Esophagus muscularis mucosa (tissue), 4 donors: ENCODE data around the gene SLC35G6. TPM values are rescaled to one million over a fixed set of nuclear protein-coding genes. Genes with fewer than 3 reads are reported as not detected.
A peak's percentile ranks its signal among the peaks of the same experiment; 100 is the strongest.

Experiments
- DNase-seq: peaks from one replicate; pipeline ENCODE4 v3.0.0-alpha.2; 2017; ENCODE audit errors: extremely low spot score
- H3K27ac ChIP-seq, 4 donors: fragments of 200-600 bp; sonication (generic); replicated peaks in 1 of 4; 1 replicate in 3 of 4; 2 replicates in 1 of 4; pipeline ENCODE4 v1.5.1; 2016 to 2019; ENCODE audit warnings: mild to moderate bottlenecking in 1 of 4
- H3K27me3 ChIP-seq, 4 donors: fragments of 200-600 bp; sonication (generic); one replicate each; pipeline versions ENCODE4 v1.5.1 to v1.6.0; 2016 to 2019
- H3K36me3 ChIP-seq, 4 donors: fragments of 200-600 bp; sonication (generic); one replicate each; pipeline ENCODE4 v1.5.1; 2016 to 2019
- H3K4me1 ChIP-seq, 4 donors: fragments of 200-600 bp; sonication (generic); one replicate each; pipeline ENCODE4 v1.5.1; 2016 to 2019
- H3K4me3 ChIP-seq, 4 donors: fragments of 200-600 bp; sonication (generic); 1 replicate in 2 of 4; 2 replicates in 2 of 4; pipeline ENCODE4 v1.5.1; 2016 to 2019; ENCODE audit warnings: mild to moderate bottlenecking in 4 of 4, moderate library complexity in 1 of 4
- H3K9me3 ChIP-seq, 4 donors: fragments of 200-600 bp; sonication (generic); 1 replicate in 3 of 4; 2 replicates in 1 of 4; pipeline ENCODE4 v1.5.1; 2016 to 2019
- CTCF ChIP-seq, 3 experiments: fragments of 200-600 bp in 2 of 3; fragments of 450-650 bp in 1 of 3; sonication (generic) in 2 of 3; IDR thresholded peaks; one replicate each; pipeline ENCODE4 v1.5.1; 2017 to 2019; ENCODE audit warnings: antibody characterized with exemption in 3 of 3, mild to moderate bottlenecking in 2 of 3, moderate library complexity in 1 of 3
- EP300 ChIP-seq: sonication (generic); formaldehyde crosslinking; IDR thresholded peaks from one replicate; pipeline ENCODE4 v1.6.1; 2017; ENCODE audit warnings: antibody characterized with exemption
- POLR2A ChIP-seq: fragments of 450-650 bp; IDR thresholded peaks from one replicate; pipeline ENCODE4 v1.6.1; 2017; ENCODE audit warnings: antibody characterized with exemption, moderate library complexity, mild to moderate bottlenecking, low read depth
- POLR2AphosphoS5 ChIP-seq, 2 donors: sonication (generic); formaldehyde crosslinking; IDR thresholded peaks; one replicate each; pipeline ENCODE4 v1.6.1; 2017; ENCODE audit warnings: antibody characterized with exemption in 2 of 2
- WGBS: methylation state at CpG from one replicate; pipeline ENCODE4 v1.1.5; 2018; 5-methylcytosine and 5-hydroxymethylcytosine counted together
- intact Hi-C: fragments of 100-400 bp; cut with DNase I; formaldehyde crosslinking; loops from one replicate; pipeline ENCODE4 v1.15.1; 2023
- total RNA-seq, 4 donors: library from RNA; depleted of rRNA; stranded (reverse); fragments of >200 nt; gene quantifications; one replicate each; pipeline versions ENCODE4 v1.1.0 to v1.2.1, GENCODE V29; 2016

SLC35G6 gene
- total RNA-seq, 4 donors from 2014 or later, result not detected

DNA sequence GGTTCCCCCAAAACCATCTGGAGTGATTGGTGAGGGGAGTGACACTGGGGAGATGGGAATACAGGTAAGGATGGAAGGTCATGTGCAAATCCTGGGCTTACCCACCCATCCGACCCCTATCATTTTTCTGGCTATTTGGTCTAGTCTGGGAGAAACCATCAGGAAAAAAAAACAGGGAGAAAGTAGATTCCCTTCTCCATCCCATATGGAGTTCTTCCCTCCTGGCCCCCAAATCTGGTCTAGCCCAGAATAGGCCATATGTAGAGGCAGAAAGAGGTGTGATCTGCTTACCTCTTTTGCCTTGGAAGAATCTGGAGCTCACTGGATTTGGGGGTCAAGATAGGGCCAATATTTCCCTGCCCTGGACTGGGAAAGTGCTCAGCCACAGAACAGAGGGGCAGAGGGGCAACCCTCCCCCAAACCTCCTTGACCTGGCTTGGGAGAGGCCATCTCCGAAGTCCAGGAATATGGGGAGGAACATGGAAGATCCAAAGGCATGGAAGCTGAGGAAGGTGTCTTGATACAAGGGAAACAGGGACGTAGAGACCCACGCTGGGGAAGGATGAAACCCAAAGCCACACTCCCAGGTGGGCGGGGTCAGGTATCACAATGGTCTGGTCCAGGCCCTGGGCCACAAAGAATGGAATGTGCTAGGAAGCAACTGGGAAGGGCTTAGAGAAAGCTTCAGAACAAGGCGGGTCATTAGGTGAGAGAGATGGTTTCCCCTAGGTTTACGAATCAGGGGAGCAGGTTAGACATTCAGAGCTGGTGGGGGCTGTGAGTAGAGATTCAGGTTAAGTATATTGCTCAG, 20.2 kb upstream of the SLC35G6 start:
- H3K4me3 ChIP-seq, result no peak overlapping the region
- H3K4me1 ChIP-seq, result peaks cover 12 to 28% (median 20%) of the 10 kb centered on the region in 4 donors
- intact Hi-C loops, result no loop called here
- TF ChIP-seq CTCF (IDR thresholded peaks at IDR 0.05), result no peak
- TF ChIP-seq POLR2AphosphoS5 (IDR thresholded peaks at IDR 0.05), result no peak
- TF ChIP-seq POLR2A, result no peak
- no peak for TF ChIP-seq EP300
- no peak for DNase-seq
- WGBS, result 93% methylated on average over 7 of the region's 7 CpGs
- H3K27me3 ChIP-seq, result no peaks in the 10 kb centered on the region
- H3K27ac ChIP-seq, result peak overlapping the region in 2 of 4 donors; percentile 26 to 40
- peaks cover 26 to 50% (median 44%) of the 10 kb centered on the region in 4 donors for H3K36me3 ChIP-seq
- no peaks in the 10 kb centered on the region for H3K9me3 ChIP-seq

DNA sequence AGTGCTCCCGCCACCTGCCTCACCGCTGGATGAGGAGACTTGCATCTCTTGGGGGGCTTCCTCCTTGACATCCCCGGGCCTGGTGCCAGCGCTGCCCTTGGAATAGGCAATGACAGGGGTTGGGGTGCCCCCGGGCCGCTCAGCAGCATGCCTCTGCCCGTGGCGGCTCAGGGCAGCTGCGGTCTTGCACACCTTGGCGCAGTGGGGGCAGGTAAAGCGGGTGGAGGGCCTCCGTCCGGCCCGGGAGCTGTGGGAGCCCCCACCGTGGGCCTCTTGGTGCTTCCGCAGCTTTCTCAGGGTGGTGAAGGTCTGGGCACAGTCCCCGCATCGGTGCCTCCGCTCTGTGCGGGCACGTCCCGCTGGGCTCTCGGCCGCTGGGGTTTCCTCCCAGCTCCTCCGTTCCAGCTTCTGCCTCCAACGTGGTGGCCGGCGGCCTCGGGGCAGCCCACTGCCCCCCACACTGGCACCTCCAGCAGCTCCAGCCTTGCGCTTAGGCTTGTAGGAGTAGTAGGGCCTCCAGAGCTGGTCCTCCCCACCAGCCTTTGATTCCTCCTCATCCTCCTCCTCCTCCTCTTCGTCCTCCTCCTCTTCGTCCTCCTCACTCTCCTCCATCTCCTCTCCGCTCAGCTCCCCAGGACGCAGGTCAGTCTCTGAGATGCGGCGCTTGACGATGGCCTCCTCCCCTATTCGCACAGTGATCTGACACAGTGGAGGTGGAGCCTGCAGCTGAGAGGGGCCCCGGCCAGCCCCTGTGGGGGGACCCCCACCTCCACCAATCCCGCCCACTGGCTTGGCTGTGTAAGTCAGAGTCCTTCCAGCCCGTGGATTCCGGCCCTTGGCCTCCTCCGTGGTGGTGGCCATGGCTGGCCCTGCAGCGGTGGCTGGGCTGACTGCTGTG, 18.5 kb upstream of the SLC35G6 start:
- no peak overlapping the region for H3K4me3 ChIP-seq
- no peaks in the 10 kb centered on the region for H3K27me3 ChIP-seq
- DNase-seq, result no peak
- WGBS, result 89% methylated on average over 42 of the region's 44 CpGs
- no peaks in the 10 kb centered on the region for H3K9me3 ChIP-seq
- no peak overlapping the region for H3K27ac ChIP-seq
- H3K4me1 ChIP-seq, result peaks cover 21 to 30% (median 25%) of the 10 kb centered on the region in 4 donors
- intact Hi-C loops, result no loop called here
- TF ChIP-seq EP300, result no peak
- no peak for TF ChIP-seq CTCF (IDR thresholded peaks at IDR 0.05)
- H3K36me3 ChIP-seq, result peaks cover 26 to 60% (median 52%) of the 10 kb centered on the region in 4 donors

DNA sequence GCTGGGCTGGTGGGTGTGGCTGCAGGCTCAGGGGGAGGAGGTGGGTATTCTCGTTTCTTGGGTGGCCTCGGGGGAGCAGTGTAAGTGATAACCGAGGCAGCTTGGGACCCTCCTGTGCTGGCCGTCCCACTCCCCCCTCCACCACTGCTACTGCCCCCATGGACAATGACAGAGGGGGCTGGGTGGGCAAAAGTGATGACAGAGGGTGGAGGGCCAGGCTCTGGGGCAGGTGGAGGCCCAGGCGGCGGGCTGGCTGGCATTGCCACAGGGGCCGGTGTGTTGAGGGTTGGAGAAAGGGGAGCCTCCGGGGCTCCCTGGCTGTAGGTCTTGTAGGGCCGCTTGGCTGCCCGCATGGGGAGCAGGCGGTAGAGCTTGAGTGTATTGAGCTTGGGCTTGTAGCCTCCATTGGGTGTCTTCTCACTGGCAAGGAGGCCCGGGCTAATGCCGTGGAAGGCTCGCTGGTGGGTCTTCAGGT, 17.8 kb upstream of the SLC35G6 start:
- no peak overlapping the region for H3K27ac ChIP-seq
- peaks cover 26 to 67% (median 52%) of the 10 kb centered on the region in 4 donors for H3K36me3 ChIP-seq
- DNase-seq, result no peak
- peaks cover 25 to 36% (median 32%) of the 10 kb centered on the region in 4 donors for H3K4me1 ChIP-seq
- H3K9me3 ChIP-seq, result no peaks in the 10 kb centered on the region
- H3K4me3 ChIP-seq, result no peak overlapping the region
- no peaks in the 10 kb centered on the region for H3K27me3 ChIP-seq
- TF ChIP-seq CTCF (IDR thresholded peaks at IDR 0.05), result no peak
- TF ChIP-seq POLR2AphosphoS5 (IDR thresholded peaks at IDR 0.05), result no peak
- no peak for TF ChIP-seq POLR2A
- no peak for TF ChIP-seq EP300
- intact Hi-C loops, result no loop called here
- 72% methylated on average over 3 of the region's 14 CpGs for WGBS

- no peak overlapping the region for H3K27ac ChIP-seq
- no peak for DNase-seq
- peaks cover 26 to 71% (median 52%) of the 10 kb centered on the region in 4 donors for H3K36me3 ChIP-seq
- H3K4me1 ChIP-seq, result peaks cover 27 to 43% (median 39%) of the 10 kb centered on the region in 4 donors
- no peaks in the 10 kb centered on the region for H3K27me3 ChIP-seq
- no peak for TF ChIP-seq EP300
- no peak for TF ChIP-seq POLR2A
- no peak for TF ChIP-seq POLR2AphosphoS5 (IDR thresholded peaks at IDR 0.05)
- no peak for TF ChIP-seq CTCF (IDR thresholded peaks at IDR 0.05)
- 84% methylated on average over 9 of the region's 9 CpGs for WGBS
- no peaks in the 10 kb centered on the region for H3K9me3 ChIP-seq
- intact Hi-C loops, result no loop called here
- H3K4me3 ChIP-seq, result no peak overlapping the region
These were observed 17.2 kb upstream of the SLC35G6 start for GRCh38 chr17:7464081-7464480.
